Lower leg skin (tissue), 4 donors: ENCODE measurements around the gene EMC10. TPM values are rescaled to one million over a fixed set of nuclear protein-coding genes. Genes with fewer than 3 reads are reported as not detected.

Experiments used
- DNase-seq, 2 donors: peaks; one replicate each; pipeline ENCODE4 v3.0.0-alpha.2; 2019; ENCODE audit warnings: low spot score in 2 of 2
- H3K4me3 ChIP-seq: fragments of 200-600 bp; sonication (generic); 2 replicates; pipeline ENCODE4 v1.5.1; 2017; ENCODE audit warnings: mild to moderate bottlenecking, low read depth; ENCODE audit not compliant: poor library complexity, severe bottlenecking
- CTCF ChIP-seq, 3 donors: fragments of 450-650 bp; IDR thresholded peaks; one replicate each; pipeline ENCODE4 v1.5.1; 2016; ENCODE audit warnings: antibody characterized with exemption in 3 of 3, mild to moderate bottlenecking in 3 of 3, moderate library complexity in 2 of 3
- POLR2A ChIP-seq, 2 donors: fragments of 450-650 bp; IDR thresholded peaks; one replicate each; pipeline ENCODE4 v1.6.1; 2016 to 2017; ENCODE audit warnings: antibody characterized with exemption in 2 of 2, mild to moderate bottlenecking in 1 of 2, moderate library complexity in 1 of 2
- WGBS, 2 donors: methylation state at CpG; one replicate each; pipeline ENCODE4 v1.1.5; 2018; 5-methylcytosine and 5-hydroxymethylcytosine counted together
- intact Hi-C: fragments of 100-400 bp; cut with DNase I; formaldehyde crosslinking; loops from one replicate; pipeline ENCODE4 v1.15.0; 2023; ENCODE audit warnings: low total_unique reads
- total RNA-seq, 4 donors: library from RNA; depleted of rRNA; stranded (reverse); fragments of >200 nt; gene quantifications; one replicate each; pipeline ENCODE4 v1.1.0, GENCODE V29; 2016

Gene EMC10
- total RNA-seq, 4 donors from 2014 or later: 35.1 to 93.5 (median 67.5) TPM

DNA sequence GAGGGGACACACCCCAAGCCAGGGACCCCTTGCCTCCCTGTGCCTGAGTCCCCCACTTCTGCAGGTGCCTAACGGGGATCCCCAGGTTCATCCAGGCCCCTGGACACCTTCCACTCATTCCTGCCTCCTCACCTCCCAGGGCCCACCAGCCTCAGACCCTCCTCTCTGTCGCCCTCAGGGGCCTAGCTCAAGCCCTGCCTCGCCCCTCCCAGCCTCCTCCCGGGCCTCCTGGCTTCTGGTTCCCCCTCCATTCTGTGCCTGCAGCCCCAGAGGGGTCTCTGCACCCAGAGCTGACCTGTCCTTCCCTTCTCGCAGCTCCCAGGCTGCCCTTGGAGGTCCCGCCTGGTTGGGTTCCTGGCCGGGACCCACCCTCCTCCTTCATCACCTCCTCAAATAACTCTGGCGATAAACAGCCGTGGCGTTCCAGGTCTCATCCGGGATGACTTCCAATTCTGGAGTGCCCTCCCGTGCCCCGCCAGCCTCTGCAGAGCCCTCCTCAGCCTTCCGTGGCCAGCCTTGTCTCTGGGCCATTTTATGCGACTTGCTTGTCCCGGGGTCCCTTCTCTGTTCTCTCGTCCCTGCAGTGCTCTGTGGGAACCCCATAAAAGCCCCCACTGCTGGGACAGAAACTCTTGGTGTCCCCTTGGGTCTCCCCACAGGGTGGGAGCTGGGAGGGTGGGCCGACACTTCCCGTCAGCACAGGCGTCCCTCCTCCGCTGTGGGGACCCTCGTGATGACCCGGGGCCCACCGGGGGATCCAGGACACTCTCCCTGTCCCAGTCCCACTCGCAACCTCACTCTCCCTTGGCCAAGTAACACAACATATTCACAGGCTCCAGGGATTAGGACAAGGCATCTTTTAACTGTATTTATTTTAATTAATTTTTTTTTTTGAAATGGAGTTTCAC is 25.5 kb downstream of the EMC10 start:
- TF ChIP-seq POLR2A (IDR thresholded peaks at IDR 0.05) (no peak), CTCF (IDR thresholded peaks at IDR 0.05) (no peak)
- intact Hi-C loops: no loop called here
- no peak for DNase-seq
- 60 to 69% methylated on average over 25 of the region's 25 CpGs for WGBS, 2 donors
- no peak overlapping the region for H3K4me3 ChIP-seq

GRCh38 chr19:50505856-50506611 is 29.7 kb downstream of the EMC10 start:
- H3K4me3 ChIP-seq: no peak overlapping the region
- DNase-seq: no peak
- intact Hi-C loops: no loop called here
- 91 to 93% methylated on average over 21 to 22 of the region's 30 CpGs for WGBS, 2 donors
- no peak for TF ChIP-seq CTCF (IDR thresholded peaks at IDR 0.05)
- no peak for TF ChIP-seq POLR2A (IDR thresholded peaks at IDR 0.05)

DNA sequence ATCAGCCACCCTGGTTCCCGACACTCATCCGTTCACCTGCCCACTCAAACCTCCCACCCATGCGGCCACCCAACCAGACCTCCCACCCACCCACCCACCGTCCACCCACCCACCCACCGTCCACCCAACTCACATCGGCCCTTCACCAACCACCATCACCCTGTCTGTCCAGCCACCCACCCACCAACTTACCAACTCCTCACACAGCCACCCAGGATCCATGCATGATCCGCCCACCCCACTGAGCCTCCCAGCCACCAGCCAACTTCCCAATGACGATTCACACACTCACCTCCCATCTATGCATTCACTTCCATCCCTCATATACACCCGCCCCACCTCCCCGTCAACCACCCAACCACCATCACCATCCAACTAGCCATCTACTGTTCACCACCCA is 30.4 kb downstream of the EMC10 start:
- intact Hi-C loops: no loop called here
- WGBS, 2 donors: 90 to 95% methylated on average over 10 of the region's 10 CpGs
- H3K4me3 ChIP-seq: no peak overlapping the region
- DNase-seq: no peak
- TF ChIP-seq CTCF (IDR thresholded peaks at IDR 0.05) (no peak), POLR2A (IDR thresholded peaks at IDR 0.05) (no peak)

GRCh38 chr19:50507376-50507775 is 31.1 kb downstream of the EMC10 start:
- no peak for DNase-seq
- H3K4me3 ChIP-seq: no peak overlapping the region
- intact Hi-C loops: no loop called here
- no peak for TF ChIP-seq POLR2A (IDR thresholded peaks at IDR 0.05)
- no peak for TF ChIP-seq CTCF (IDR thresholded peaks at IDR 0.05)
- WGBS, 2 donors: 89 to 93% methylated on average over 8 of the region's 8 CpGs

GRCh38 chr19:50508843-50509190 is 32.5 kb downstream of the EMC10 start:
- H3K4me3 ChIP-seq: no peak overlapping the region
- 89 to 90% methylated on average over 3 of the region's 3 CpGs for WGBS, 2 donors
- intact Hi-C loops: no loop called here
- TF ChIP-seq CTCF (IDR thresholded peaks at IDR 0.05) (no peak), POLR2A (IDR thresholded peaks at IDR 0.05) (no peak)
- no peak for DNase-seq
